Measurements from ENCODE around the gene CPED1. TPM values are rescaled to one million over a fixed set of nuclear protein-coding genes. Genes with fewer than 3 reads are reported as not detected.

CPED1 gene
- total RNA-seq, 4 donors from 2014 or later: 1.9 to 4.4 (median 3.7) TPM

DNA sequence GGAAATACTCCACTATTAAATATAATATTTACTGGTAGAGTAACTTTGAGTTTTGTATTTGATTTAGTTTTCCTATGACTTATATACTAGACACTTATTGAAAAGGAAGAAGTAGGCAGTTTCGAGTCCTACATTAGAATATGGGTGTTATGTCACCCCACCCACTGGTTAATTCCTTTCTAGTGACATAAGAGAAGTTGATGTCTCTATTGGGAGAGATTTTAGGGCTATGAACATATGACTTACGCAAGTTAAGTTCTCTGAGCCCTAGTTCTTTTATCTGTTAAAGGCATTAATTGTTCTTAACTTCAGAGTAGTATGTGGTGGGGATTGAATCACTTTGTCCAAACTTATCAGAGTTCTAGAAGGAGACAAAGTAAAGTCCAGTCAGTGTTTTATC lies 30.5 kb downstream of the CPED1 start:
- TF ChIP-seq POLR2A (IDR thresholded peaks at IDR 0.05): no peak
- TF ChIP-seq, protein P1, sequence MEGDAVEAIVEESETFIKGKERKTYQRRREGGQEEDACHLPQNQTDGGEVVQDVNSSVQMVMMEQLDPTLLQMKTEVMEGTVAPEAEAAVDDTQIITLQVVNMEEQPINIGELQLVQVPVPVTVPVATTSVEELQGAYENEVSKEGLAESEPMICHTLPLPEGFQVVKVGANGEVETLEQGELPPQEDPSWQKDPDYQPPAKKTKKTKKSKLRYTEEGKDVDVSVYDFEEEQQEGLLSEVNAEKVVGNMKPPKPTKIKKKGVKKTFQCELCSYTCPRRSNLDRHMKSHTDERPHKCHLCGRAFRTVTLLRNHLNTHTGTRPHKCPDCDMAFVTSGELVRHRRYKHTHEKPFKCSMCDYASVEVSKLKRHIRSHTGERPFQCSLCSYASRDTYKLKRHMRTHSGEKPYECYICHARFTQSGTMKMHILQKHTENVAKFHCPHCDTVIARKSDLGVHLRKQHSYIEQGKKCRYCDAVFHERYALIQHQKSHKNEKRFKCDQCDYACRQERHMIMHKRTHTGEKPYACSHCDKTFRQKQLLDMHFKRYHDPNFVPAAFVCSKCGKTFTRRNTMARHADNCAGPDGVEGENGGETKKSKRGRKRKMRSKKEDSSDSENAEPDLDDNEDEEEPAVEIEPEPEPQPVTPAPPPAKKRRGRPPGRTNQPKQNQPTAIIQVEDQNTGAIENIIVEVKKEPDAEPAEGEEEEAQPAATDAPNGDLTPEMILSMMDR (IDR thresholded peaks at IDR 0.05): no peak
- intact Hi-C loops (cut with DNase I; ENCODE audit: low total_unique reads): no loop called here
- 42 to 54% methylated on average over 2 of the region's 2 CpGs for WGBS, 2 donors
- no peak for DNase-seq (ENCODE audit: low spot score in 2 of 2)
- H3K4me3 ChIP-seq (ENCODE audit: low read depth, poor library complexity, severe bottlenecking): no peak overlapping the region

DNA sequence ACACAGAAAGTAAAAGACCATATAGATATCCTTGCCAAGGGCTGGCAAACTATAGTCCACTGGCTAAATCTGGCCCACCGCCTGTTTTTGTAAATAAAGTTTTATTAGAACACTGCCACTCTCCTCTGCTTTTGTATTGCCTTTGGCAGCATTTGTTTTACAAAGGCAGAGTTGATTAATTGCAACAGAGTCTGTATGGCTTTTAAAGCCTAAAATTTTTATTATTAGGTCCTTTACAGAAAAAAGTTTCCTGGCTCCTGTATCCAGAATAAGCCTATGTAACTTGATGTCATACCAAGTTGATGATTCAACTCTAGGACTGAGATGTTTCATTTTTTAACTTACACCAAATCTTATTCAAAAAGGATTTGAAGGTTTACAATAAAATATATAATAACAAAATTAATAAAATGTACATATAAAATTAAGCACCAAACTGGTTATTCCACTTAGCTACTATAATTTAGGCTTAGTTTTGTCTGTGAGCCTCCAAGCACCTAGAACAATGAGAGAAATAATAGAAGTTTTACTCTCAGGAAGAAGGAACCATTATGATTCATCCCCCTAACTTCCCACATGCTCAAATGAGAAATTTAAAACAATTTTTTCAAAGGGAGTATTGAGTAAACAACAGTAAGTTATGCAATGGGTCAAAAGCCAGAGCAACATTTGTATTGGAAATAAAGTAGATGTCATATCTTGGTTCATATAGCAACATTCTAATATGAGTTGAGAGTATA lies 31.9 kb downstream of the CPED1 start:
- intact Hi-C loops (cut with DNase I; ENCODE audit: low total_unique reads): no loop called here
- WGBS, 2 donors: 93 to 100% methylated on average over 1 of the region's 1 CpG

DNA sequence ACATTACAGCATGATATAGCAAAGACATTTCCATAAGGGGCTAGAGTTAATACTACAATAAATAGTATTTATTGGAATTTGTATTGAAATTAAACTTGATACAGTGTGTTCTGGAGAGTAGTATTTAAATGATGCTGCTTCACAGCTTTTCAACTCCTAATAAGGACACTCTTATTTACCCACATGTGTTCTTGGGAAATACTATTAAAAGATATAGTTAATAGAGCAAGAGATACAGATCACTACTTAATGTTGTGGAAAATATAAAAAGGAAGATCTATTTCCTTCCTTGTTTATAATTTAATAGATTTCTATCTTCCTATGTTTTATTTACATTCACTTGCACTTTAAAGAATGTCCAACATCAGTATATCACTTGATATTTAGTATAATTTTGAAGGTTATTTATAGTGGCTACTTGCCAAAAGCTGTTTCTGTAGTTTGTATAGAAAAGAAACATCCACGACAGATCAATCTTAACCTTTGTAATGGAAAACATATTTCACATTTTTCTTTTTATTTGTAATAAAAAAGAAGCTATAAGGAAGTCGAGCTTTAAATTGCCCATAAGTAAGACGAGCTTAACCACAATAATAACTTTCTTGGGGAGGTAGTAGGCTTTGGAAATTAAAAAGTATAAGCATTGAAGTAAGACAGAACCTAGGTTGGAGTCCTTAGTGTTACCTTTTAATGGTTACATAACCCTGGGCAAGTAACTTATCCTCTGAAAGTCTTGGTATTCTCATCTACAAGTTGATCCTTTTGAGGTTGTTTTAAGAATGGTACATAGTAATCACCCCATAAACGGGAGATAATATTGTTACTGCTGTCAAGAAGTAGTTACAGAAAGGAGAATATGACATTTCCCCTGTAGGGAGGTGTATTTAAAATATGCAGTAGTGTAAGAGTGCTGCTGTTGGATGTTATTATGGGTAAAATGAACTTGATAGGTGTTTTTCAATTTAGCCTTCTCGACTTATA lies 32.8 kb downstream of the CPED1 start:
- no peak for DNase-seq (ENCODE audit: low spot score in 2 of 2)
- 61 to 68% methylated on average over 5 of the region's 5 CpGs for WGBS, 2 donors
- TF ChIP-seq POLR2A (IDR thresholded peaks at IDR 0.05): no peak
- TF ChIP-seq, protein P1 (IDR thresholded peaks at IDR 0.05): no peak
- H3K4me3 ChIP-seq (ENCODE audit: low read depth, poor library complexity, severe bottlenecking): no peak overlapping the region
- intact Hi-C loops (cut with DNase I; ENCODE audit: low total_unique reads): no loop called here

More for the DNA sequence above, 31.9 kb downstream of the CPED1 start:
- no peak overlapping the region for H3K4me3 ChIP-seq (ENCODE audit: low read depth, poor library complexity, severe bottlenecking)
- DNase-seq (ENCODE audit: low spot score in 2 of 2): no peak
- TF ChIP-seq, protein P1 (IDR thresholded peaks at IDR 0.05): no peak
- no peak for TF ChIP-seq POLR2A (IDR thresholded peaks at IDR 0.05)

DNA sequence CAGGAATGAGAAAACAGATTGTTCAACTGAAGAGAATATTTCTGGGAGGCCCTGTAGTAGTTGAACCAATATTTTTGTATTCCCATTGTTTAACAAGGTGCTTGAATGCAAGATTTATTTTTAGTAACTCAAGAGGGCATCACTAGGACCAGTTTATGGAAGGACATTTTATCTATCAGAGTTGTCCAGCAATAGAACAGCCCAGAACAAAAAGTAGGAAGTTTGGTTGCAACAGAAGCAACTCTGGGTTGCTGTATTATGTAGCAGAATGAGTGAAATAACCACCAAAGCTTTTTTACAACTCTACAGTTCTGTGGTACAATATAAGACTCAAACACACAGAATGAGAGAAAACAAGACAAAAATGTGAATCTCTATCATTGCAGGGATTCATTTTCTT lies 34.7 kb downstream of the CPED1 start:
- no peak overlapping the region for H3K4me3 ChIP-seq (ENCODE audit: low read depth, poor library complexity, severe bottlenecking)
- intact Hi-C loops (cut with DNase I; ENCODE audit: low total_unique reads): no loop called here
- TF ChIP-seq POLR2A (IDR thresholded peaks at IDR 0.05): no peak
- TF ChIP-seq, protein P1 (IDR thresholded peaks at IDR 0.05): no peak
- DNase-seq (ENCODE audit: low spot score in 2 of 2): no peak

DNA sequence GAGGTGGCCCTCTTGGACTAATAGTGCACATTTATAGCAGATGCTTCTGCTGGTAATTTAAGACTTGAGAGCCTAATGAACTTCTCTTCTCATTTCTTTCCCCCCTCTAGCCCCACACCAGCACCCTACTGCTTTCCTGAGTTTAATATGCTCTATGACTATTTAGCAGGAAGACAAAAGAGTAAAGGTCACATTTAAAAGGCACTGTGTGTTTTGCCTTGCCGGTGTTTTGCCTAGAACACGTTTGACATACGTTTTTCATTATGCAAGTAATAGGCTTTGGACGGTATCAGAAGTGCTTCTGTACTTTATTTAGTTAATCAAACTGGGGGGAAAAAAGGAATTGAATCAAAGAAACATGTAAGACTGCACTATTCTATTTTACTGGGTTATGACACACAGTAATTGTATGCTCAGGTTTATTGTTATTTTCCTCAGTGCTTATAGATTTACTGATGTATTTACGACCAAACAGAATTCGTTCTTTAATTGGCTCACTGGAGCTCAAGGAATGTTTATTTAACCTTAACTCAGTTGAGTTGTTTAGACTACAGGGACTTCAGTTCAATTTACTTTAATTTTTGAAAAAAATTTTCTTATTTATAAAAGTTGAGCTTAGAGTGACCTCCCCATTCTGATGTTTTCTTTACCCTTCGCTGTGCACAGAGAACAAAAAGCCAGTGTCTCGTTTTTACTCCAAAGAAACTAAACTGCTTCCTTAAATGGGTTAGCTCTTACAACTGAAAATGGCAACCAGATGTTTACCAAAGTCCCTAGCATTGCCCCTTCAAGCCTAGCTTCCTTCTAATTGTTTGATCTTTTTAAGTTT lies 35.4 kb downstream of the CPED1 start:
- WGBS, 2 donors: 44 to 50% methylated on average over 8 of the region's 8 CpGs
- intact Hi-C loops (cut with DNase I; ENCODE audit: low total_unique reads): no loop called here
- no peak overlapping the region for H3K4me3 ChIP-seq (ENCODE audit: low read depth, poor library complexity, severe bottlenecking)
- no peak for DNase-seq (ENCODE audit: low spot score in 2 of 2)
- TF ChIP-seq POLR2A (IDR thresholded peaks at IDR 0.05): no peak
- TF ChIP-seq, protein P1 (IDR thresholded peaks at IDR 0.05): no peak
